SKM-1 treated with dmso at 0.1 percent for 144 hours (cell line): ENCODE measurements around the gene ING4.

Source experiments
- DNase-seq: peaks from one replicate; lab custom pipeline; 2025; ENCODE audit not compliant: unreplicated experiment; lab: John Stamatoyannopoulos, UW

The ING4 gene

DNA sequence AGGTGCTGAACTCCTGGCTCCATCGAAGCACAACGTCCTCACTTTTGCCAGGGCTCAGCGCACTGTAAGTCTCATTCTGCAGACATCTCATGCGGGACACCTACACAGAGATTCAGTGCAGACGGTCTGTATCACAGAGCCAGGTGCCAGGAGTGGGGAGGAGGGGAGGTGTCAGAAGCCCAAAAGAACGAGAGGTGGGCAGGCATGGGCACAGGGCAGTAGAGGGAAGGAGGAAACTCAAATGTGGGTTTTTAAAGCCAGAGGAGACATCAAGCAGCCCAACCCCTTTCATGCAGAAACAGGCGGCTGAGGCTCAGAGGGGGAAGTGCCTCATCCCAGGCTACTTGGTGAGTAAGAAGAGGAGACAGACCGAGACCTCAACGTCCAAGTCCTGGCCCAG, 24.6 kb downstream of the ING4 start:
- DNase-seq = peak; percentile 29

DNA sequence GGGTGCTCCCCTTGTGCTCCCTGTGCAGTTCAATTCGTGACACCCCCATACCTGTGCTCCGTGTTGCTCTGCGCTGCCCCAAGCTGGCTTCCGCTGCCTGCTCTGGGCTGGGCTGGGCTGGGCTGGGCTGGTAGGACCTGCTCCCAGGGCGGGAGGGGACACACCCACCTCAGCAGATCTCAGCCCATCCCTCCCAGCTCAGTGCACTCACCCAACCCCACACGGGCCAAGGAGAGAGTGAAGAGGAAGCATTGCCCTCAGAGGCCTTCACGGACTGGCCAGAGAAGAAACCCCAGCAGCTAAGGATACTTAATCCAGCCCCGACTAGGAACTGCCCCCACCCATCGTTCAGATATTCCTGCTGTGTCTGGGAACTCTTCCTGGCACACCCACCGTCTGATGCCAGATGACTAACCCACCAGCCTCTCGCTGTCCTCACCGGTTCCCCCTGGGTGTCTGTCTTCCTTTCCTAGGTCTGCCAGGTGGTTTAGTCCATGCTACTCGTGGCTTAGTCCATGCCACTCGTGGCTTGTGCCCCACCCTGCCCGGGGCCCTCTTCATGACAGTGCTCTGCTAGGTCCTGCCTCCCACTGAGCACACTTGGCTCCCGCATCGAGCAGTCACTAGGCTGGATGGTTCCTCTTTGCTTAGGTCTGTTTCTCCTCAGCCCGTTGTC, 26.9 kb downstream of the ING4 start, which contains the start of gene LPAR5:
LPAR5 (minus strand) TSS at position 104 of the 676 bp plus-strand sequence. CDS start 14,711 bp downstream, outside the sequence.
- no peak for DNase-seq

DNA sequence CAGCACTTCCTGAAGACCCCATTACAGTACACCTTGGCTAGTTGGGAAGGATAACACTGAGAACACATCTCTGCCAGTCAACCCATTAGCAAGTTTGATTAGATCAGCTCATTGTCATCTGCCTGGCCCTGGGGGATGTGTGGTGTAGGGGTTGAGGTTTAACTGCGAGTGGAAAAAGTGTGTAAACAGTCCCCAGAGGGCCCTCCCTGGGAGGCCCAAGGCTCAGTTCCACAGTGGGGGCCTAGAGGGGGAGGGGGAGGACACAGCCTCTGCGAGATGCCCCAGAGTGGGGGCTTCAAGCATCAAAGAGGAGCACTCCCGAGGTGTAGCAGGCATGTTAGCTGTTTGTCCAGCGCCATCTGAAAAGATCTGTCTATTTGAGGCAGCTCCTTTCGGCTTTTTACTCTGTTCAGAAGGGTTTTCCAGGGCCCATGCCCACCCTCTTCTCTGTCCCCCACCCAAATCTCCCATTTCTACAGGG, 27.5 kb downstream of the ING4 start:
- no peak for DNase-seq

DNA sequence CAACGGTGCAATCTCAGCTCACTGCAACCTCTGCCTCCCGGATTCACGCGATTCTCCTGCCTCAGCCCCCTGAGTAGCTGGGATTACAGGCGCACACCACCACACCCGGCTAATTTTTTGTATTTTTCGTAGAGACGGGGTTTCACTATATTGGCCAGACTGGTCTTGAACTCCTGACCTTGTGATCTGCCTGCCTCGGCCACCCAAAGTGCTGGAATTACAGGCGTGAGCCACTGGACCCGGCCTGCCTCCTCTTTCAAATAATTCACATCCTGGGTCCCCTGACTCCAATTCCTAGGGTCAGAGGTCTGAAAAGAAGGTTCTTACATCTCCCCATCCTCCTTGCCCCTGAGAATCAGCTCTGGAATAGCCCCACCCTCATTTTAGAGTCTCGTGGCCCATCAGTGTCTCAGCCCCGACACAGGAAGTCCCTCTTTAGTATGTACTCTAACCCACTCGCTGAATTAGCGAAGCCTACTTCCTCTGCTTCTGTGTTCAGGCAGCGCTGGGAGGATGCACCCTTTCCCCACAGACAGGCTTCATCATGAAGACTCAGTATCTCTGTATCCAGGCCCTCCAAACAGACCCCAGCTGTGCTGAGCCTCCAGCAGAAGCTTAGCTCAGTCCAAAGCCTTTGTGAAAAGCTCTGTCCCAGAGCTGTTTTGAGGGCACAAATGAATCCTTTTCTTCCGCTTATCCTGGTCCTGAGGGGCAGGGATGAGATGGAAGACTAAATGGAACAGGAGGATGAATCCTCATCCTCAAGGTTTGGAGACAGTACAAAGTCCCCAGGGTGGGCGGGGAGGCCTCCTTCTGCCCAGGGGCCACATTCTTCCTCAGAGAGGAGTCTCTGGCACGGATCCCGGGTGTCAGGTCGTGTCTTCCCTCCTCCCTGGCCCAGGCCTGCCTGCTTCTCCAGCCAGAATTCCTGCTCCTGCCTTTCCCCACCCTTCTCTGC, 30.6 kb downstream of the ING4 start:
- peak; percentile 12 for DNase-seq

DNA sequence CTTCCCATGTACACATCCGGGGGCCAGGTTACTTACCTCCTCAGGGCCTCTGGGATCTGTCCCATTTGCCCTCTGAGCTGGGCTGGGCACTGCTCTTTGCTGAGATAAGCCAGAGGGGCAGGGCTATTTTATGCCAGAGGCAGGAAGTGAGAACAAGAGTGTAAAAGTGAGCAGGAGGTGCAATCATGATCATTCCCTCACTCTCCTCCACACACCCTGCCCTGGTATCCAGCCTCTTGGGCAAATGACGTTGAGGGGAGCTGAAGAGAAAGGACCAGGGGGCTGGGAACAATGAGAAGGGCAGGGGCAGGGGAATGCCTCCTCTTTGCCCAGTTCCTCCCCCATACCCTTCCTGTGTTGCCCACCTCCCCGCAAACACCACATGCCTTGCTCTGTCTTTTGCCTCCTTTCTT, 31.4 kb downstream of the ING4 start:
- DNase-seq = no peak

DNA sequence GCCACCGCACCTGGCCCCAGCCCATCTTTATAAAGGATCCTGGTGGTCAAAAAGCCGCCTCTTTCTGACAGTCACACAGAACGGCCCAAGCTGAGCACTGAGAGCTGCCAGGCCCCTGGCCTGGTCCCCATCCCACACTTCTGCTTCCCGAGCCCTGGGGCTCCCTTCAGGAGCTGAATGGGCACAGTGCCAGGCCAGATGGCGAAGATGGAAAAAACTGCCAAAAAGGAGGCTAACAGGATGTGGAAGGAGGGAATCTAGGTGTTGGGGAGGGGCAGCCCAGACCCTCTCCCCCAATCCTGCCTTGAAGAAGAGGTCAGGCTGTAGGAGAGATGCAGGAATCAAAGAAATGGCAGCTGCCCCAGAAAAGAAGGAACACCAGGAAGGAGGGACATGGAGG, 32.2 kb downstream of the ING4 start:
- DNase-seq = no peak

DNA sequence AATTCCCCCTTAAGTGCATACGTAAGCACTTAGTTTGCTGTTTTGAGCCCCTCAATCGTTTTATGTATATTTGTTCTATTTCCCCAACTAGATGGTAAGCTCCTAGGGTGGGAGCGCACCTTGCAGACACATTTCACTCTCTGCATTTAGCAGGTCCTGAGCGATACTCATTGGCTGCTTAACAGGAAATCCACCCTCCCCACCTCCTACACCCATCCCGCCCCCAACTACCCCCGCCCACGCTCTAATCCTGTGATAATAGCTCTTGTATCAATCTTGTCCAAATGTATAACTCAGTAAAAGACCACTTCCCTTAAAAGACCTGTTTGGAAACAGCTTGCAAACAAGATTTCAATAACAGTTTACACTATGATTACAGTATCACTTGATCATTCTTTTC, 35.3 kb downstream of the ING4 start:
- no peak for DNase-seq

DNA sequence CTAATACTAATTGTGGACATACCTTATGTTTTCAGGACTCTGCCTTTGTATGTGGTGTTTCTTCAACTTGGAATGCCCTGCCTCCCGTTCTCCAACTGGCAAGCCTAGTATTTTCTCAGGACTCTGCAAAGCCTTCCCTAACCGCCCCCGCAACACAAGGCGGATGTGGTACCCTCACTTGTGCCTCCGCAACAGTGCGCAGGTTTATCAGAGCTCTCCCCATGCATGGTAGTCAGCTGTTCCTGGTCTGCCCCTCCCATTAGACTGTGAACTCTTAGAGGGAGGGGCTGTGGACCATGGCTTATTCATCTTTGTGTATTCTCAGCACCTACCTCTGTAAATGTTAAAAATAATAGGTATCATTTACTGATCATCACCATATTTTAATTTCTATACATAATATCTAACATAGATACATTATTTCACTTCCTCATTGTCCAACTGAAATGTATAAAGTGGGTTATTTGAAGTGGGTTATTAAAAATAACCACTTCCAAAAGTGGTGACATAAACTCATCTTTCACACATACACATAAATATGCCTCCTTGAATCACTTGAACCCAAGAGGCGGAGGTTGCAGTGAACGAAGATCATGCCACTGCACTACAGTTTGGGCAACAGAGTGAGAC, 36.1 kb downstream of the ING4 start:
- no peak for DNase-seq

DNA sequence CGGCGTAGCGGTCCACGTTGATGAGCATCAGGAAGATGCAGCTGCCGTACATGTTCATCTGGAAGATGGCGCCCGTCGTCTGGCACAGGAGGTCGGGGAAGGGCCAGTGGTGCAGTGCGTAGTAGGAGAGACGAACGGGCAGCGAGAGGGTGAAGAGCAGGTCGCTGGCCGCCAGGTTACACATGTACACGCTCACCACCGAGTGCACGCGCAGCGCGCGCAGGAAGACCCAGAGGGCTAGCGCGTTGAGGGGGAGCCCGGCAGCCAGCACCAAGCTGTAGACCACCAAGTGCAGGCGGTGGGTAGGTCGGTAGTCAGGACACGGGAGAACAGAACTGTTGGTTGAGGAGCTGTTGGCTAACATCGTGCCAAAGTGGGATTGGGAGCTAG, 42.0 kb downstream of the ING4 start:
- DNase-seq = no peak

DNA sequence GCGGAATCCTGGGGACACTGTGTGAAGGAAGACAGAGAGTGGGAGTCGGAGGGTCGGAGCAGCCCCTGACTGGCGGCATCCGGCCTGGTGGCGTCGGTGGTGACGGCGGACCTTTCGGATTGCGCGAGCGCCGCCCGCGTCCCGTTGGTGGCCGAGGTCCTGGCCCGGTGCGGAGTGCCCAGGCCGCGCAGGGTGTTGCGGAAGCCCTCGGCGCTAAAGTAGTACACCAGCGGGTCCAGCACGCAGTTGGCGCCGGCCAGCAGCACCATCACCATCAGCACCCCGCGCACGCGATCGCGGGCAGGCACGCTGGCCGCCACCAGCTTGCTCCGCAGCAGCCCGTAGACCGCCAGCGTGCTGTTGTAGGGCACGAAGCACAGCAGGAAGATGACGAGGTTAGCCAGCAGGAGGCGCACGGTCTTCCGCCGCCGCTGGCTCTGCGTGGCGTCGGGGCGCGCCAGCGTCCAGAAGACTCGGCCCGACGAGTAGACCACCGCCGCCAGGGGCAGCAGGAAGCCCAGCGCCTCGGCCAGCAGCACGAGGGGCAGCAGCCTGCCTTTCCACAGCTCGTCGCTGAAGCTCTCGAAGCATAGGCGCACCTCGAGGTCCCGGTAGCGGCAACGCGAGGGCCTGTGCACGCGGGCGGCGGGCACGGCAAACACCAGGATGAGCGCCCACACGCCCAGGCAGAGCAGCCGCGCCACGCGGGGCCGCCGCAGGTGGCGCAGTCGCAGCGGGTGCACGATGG, 42.6 kb downstream of the ING4 start:
- no peak for DNase-seq

DNA sequence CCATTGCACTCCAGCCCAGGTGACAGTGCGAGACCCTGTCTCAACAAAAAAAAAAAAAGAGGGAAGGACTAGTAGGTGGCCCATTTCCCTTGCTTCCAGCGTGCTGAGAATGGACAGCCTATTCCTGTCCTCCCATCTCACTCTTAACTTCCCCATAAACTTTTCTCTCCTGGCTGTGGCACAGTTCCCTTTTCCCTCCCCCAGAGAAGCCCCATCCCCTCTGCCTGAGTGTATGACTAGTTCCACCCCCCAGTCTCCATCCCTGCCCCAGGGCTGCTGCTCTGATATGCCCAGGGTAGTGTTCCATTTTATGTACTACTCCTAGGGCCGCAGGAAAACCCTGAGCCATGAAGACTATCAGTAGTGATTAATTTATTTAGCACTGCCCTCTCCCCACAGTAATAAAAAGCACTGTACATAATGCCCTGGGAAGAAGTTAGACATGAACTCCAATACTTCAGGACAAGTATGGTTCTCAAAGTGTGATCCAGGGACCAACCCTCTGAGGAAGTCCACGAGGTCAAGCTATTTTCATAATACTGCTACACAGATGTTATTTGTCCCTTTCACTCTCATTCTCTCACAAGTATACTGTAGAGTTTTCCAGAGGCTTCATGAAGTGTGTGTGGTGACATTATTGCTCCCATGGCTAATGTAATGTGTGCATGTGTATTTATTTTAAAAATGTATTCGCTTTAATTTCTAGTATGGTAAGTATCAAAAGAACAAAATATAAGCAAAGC, 44.3 kb downstream of the ING4 start:
- DNase-seq = no peak

DNA sequence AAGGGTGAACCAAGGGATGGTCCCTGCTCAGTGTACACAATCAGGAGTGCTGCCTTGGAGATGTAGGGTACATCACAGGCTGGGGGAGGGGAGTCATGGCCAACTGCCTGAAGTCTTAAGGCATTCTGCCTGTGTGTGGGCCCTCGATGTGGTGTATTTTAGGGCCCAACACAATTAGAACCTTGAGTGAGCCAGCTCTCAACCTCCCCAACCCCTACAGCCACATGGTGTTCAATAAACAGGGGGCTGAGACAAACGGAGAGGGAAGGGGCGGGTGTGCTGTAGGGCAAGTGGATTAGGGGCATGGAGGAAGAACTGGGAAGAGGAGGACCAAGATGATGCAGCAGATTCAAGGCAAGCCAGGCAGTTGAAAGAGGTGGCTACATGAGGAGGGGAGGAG, 47.1 kb downstream of the ING4 start:
- no peak for DNase-seq

DNA sequence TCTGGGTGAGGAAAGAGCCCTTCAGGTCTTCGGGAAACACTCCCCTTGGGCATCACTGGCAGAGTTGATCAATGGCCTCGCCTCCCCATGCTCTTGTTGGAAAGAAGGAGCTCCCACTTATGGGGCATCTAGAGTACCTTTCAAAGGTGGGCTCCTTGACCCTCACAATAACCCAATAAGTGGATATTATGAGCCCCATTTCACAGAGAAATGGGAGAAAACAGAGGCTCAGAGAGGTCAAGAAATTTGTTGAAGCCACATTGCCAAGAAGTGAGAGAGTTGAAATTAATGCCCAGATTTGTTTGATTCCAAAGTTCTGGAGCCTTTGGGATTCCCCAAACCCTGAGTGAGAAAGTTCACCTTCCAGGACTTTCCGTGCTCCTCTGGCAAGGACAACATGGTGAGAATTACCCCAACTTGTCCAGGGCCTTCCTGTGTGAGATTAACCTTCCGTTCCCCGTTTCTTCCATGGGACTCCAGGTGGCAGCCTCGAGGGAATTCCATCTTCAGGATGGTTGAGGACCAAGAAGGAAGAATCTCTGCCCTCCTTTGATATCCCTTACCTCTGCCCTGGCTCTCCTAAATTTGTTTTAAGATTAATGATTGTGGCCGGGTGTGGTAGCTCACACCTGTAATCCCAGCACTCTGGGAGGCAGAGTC, 48.3 kb downstream of the ING4 start:
- no peak for DNase-seq

DNA sequence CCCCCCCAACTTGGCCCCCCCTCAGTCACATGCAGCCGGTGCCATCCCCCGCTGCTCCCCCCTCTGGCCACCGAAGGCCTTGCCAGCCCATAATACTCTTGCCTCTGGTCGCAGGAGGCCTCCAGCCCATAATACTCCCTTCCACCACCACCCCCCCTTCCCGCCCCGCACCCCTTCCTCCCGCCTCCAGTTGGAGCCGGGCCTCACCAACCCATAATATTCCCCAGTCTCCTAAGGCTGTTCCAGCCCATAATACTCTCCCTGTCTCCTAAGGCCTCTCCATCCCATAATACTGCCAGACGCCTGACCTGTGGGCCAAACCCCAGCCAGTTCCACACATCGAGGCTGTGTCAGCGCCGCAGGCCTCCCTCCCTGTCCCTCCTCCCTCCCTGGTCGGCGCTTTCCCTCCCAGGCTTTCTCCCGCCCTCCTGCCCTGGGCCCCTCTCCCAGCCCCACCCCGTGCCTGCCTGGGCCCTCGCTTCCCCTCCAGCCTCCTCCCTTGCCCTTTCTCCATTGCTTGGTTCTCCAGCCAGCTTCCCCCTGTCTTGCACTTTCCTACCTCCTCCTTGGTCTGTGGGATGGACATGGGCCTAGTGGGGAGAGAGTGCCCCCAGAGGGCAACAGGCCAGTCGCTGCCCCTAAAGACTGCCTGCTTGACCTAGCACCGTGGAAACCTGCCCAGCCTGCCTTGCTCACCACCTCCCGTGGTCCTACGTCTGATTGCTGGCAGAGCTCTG, 49.0 kb downstream of the ING4 start:
- peak; percentile 84 for DNase-seq

DNA sequence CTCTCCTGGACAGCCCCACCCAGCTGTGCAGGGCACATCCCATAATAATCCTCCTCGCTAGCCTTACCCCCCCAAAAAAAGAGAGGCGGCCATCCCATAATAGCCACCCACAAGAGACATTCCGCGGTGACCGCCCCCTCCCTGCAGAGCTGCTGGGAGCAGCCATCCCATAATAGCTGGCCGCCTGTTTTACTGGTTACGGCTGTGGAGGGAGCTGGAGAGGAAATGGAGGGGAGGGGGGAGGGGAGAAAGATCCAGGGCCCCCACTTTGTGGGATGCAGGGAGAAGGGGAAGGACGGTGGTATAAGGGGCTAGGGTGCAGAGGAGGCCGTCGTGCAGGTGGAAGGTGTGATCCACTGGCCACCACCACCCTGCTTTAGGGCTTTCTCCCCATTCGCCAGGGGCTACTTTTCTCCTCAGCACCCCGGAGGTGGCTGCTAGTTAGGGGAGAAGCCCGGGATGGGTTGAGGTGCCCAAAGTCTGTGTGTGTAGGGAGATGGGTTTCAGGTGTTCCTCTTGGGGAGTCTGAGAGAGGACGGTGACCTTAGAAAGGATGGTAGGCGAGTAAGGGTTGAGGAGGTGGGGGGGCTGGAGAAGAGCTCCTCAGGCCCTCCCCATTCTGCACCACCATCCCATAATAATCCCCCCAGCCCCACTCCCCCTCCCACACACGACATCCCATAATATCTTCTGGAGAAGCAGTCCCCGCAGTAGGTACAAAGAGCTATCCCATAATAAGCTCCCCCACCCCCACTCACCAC, 49.7 kb downstream of the ING4 start:
- DNase-seq = peak; percentile 42

DNA sequence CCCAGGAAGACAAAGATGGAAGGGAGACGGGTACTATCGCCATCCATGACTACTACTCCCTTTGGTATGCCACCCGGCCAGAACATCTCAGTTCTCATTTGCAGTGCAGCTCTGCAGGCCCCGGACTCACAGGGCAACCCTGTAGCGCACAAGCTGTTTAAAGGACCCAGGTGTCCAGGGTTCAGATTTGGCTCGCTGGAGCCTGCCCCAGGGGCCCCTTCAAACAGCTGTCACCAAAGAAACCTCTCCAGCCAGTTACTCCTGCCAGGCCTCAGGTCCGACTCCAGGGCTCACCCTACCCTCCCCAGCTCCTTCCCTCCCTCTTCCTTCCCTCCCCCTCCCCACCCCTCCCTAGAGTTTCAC, 50.3 kb downstream of the ING4 start:
- no peak for DNase-seq

DNA sequence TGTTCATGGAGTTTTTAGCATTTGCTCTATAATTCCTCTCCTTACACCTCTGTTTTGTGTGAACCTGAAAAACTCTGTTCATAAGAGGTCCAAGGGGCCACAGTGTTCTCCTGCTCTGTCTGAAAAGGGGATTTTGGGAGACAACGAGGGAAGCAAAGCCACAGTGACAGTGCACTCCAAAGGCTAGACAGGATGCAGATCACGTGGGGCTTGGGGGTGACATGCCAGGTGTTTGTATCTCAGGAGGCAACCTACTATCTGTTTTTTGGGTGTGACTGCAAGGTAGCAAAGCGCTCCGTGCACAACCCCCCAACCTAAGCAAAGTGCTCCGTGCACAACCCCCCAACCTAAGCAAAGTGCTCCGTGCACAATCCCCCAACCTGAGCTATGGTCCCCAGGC, 50.7 kb downstream of the ING4 start:
- no peak for DNase-seq

DNA sequence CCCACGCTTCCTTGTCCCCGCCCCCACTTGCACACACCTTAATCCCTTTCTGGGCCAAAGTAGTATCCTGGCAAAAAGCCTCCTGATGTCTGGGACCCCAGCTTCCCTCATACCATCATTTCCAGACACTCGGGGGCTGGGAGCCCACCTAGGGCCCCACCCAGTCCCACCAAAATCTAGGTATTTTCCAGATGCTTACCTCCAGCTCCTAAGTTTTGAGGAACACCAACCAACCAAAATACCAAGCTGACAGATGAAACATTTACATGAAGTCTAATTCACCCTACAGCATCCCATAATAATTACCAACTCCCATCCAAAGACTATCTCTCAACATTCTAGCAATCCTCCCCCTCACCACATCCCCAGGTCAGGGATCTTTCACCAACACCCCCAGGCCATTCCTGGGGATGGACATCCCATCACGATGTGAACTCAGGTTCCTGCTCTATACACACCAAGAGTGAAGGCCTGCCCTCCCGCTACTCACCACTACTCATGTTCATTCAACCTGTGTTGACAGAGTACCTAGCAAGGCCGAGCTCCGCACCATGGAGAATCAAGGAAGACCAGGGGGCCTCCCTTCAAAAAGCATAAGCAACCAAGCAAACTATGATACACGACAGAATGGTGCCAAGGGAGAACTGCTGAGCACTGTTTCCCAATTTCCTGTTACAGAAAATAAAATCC, 54.2 kb downstream of the ING4 start:
- DNase-seq = no peak
